22Rv1 (cell line): ENCODE measurements around the gene SLC15A1.

Experiments used
- H3K27ac ChIP-seq: fragments of 450-650 bp; 2 replicates; pipeline ENCODE4 v1.5.1; 2017
- ZFX ChIP-seq: fragments of 450-650 bp; IDR thresholded peaks from 2 replicates; pipeline ENCODE4 v1.6.1; 2017; ENCODE audit warnings: antibody characterized with exemption, borderline replicate concordance
- TF ChIP-seq, protein P1 (sequence below): fragments of 450-650 bp; IDR thresholded peaks from 2 replicates; pipeline ENCODE4 v1.5.1; 2017; ENCODE audit warnings: mild to moderate bottlenecking

The SLC15A1 gene

GRCh38 chr13:98787173-98787572, 34.7 kb upstream of the SLC15A1 start:
- TF ChIP-seq ZFX, result no peak
- TF ChIP-seq, protein P1, sequence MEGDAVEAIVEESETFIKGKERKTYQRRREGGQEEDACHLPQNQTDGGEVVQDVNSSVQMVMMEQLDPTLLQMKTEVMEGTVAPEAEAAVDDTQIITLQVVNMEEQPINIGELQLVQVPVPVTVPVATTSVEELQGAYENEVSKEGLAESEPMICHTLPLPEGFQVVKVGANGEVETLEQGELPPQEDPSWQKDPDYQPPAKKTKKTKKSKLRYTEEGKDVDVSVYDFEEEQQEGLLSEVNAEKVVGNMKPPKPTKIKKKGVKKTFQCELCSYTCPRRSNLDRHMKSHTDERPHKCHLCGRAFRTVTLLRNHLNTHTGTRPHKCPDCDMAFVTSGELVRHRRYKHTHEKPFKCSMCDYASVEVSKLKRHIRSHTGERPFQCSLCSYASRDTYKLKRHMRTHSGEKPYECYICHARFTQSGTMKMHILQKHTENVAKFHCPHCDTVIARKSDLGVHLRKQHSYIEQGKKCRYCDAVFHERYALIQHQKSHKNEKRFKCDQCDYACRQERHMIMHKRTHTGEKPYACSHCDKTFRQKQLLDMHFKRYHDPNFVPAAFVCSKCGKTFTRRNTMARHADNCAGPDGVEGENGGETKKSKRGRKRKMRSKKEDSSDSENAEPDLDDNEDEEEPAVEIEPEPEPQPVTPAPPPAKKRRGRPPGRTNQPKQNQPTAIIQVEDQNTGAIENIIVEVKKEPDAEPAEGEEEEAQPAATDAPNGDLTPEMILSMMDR, result no peak

GRCh38 chr13:98786023-98786422, 33.6 kb upstream of the SLC15A1 start:
- no peak overlapping the region for H3K27ac ChIP-seq
- TF ChIP-seq, protein P1, result no peak
- no peak for TF ChIP-seq ZFX

More at GRCh38 chr13:98787173-98787572, 34.7 kb upstream of the SLC15A1 start:
- H3K27ac ChIP-seq, result no peak overlapping the region

DNA sequence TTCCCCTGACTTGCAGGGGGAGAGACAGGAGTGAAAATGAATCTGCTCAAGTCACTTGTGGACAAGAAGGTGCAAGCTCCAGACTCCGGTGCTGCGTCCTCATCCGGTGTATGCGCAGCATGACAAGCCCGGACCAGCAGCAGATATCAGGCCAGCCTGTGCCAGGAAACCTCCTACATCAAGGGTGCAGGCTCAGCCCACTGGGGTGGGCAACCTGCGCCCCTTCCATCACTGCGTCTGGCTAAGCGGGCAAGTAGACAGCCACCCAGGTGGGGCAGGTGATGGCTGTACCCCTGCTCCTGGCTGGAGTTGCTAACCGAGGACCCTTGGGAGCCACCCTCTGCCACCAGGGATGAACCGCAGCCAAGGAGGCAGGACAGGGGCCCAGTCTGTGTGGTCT, 32.9 kb upstream of the SLC15A1 start:
- no peak overlapping the region for H3K27ac ChIP-seq
- no peak for TF ChIP-seq ZFX
- TF ChIP-seq, protein P1, result no peak

- no peak overlapping the region for H3K27ac ChIP-seq
- TF ChIP-seq, protein P1, result no peak
- no peak for TF ChIP-seq ZFX
Observed at GRCh38 chr13:98784666-98785065, 32.2 kb upstream of the SLC15A1 start.

GRCh38 chr13:98783856-98784478, 31.5 kb upstream of the SLC15A1 start:
- no peak overlapping the region for H3K27ac ChIP-seq
- no peak for TF ChIP-seq ZFX
- TF ChIP-seq, protein P1, result no peak

GRCh38 chr13:98782654-98783053, 30.2 kb upstream of the SLC15A1 start:
- no peak overlapping the region for H3K27ac ChIP-seq
- TF ChIP-seq, protein P1, result no peak
- TF ChIP-seq ZFX, result no peak

GRCh38 chr13:98781905-98782304, 29.4 kb upstream of the SLC15A1 start:
- no peak overlapping the region for H3K27ac ChIP-seq
- TF ChIP-seq, protein P1, result no peak
- TF ChIP-seq ZFX, result no peak
